MM.1S (cell line): ENCODE measurements around the gene PIGR.
A peak's percentile ranks its signal among the peaks of the same experiment; 100 is the strongest.

Experiments used
- DNase-seq: peaks from one replicate; pipeline ENCODE4 v3.0.0-alpha.2; 2015
- H2AFZ ChIP-seq: fragments of 300-600 bp; sonication (generic); 2 replicates; pipeline ENCODE4 v1.6.0; 2016; ENCODE audit warnings: antibody characterized with exemption, low read length
- H3F3A ChIP-seq: fragments of 300-600 bp; sonication (generic); 2 replicates; pipeline ENCODE4 v1.6.1; 2016; ENCODE audit warnings: mild to moderate bottlenecking, antibody characterized with exemption, low read length, moderate library complexity, mixed read lengths; ENCODE audit not compliant: insufficient read depth
- H3K27ac ChIP-seq: fragments of 300-600 bp; sonication (generic); 2 replicates; pipeline ENCODE4 v1.5.1; 2016; ENCODE audit warnings: mild to moderate bottlenecking, low read length
- H3K27me3 ChIP-seq: fragments of 300-600 bp; sonication (generic); replicated peaks from 2 replicates; pipeline ENCODE4 v1.6.0; 2016; ENCODE audit warnings: low read length; ENCODE audit not compliant: insufficient read depth
- H3K36me3 ChIP-seq: fragments of 300-600 bp; sonication (generic); replicated peaks from 2 replicates; pipeline ENCODE4 v1.6.1; 2016; ENCODE audit warnings: mild to moderate bottlenecking, low read length, mixed read lengths; ENCODE audit not compliant: insufficient read depth
- H3K4me1 ChIP-seq: fragments of 300-600 bp; sonication (generic); 2 replicates; pipeline ENCODE4 v1.6.1; 2016; ENCODE audit warnings: low read length, mixed read lengths
- H3K4me2 ChIP-seq: fragments of 300-600 bp; sonication (generic); 2 replicates; pipeline ENCODE4 v1.6.0; 2016; ENCODE audit warnings: low read depth, low read length
- H3K4me3 ChIP-seq: fragments of 300-600 bp; sonication (generic); 2 replicates; pipeline ENCODE4 v1.5.1; 2016; ENCODE audit warnings: low read length, mixed read lengths
- H3K79me2 ChIP-seq: fragments of 300-600 bp; sonication (generic); 2 replicates; pipeline ENCODE4 v1.6.1; 2016; ENCODE audit warnings: mixed run types, low read length, mixed read lengths
- H3K9ac ChIP-seq: fragments of 300-600 bp; sonication (generic); 2 replicates; pipeline ENCODE4 v1.6.1; 2016; ENCODE audit warnings: low read length, mixed read lengths
- H3K9me2 ChIP-seq: fragments of 300-600 bp; sonication (generic); replicated peaks from 2 replicates; pipeline ENCODE4 v1.6.1; 2016; ENCODE audit warnings: mild to moderate bottlenecking, low read length, mixed read lengths; ENCODE audit not compliant: insufficient read depth
- H3K9me3 ChIP-seq: fragments of 300-600 bp; sonication (generic); replicated peaks from 2 replicates; pipeline ENCODE4 v1.6.1; 2016; ENCODE audit warnings: mild to moderate bottlenecking, low read length, mixed read lengths; ENCODE audit not compliant: insufficient read depth
- H4K20me1 ChIP-seq: fragments of 300-600 bp; sonication (generic); 2 replicates; pipeline ENCODE4 v1.6.1; 2016; ENCODE audit warnings: mild to moderate bottlenecking, low read length, moderate library complexity, mixed read lengths; ENCODE audit not compliant: insufficient read depth
- EZH2 ChIP-seq: fragments of 300-600 bp; sonication (generic); optimal IDR thresholded peaks from 2 replicates; pipeline ENCODE3; 2017; ENCODE audit warnings: low read depth, mild to moderate bottlenecking, antibody characterized with exemption, low read length, mixed read lengths
- EZH2phosphoT487 ChIP-seq: fragments of 300-600 bp; sonication (generic); IDR thresholded peaks from 2 replicates; pipeline ENCODE4 v1.6.1; 2018; ENCODE audit warnings: antibody characterized with exemption, low read length
- TF ChIP-seq, protein P1 (sequence below): fragments of 300-600 bp; sonication (generic); IDR thresholded peaks from 2 replicates; pipeline ENCODE4 v1.5.1; 2016; ENCODE audit warnings: antibody characterized with exemption, low read length, mixed read lengths

The PIGR gene

GRCh38 chr1:206970446-206970845 lies 24.2 kb upstream of the PIGR start, which contains the start of gene FCAMR:
FCAMR (minus strand) TSS chr1:206970460; CDS start chr1:206970125, 335 bp downstream.
- no peak within 1 kb of the TSS for H3K9ac ChIP-seq
- H3K27ac ChIP-seq, result no peak within 1 kb of the TSS
- no peaks in the 10 kb centered on the region for H3K27me3 ChIP-seq
- H4K20me1 ChIP-seq, result no peaks in the 10 kb centered on the region
- H3K9me2 ChIP-seq, result no peaks in the 10 kb centered on the region
- H3K4me2 ChIP-seq, result no peak within 1 kb of the TSS
- H3F3A ChIP-seq, result no peaks in the 10 kb centered on the region
- no peaks in the 10 kb centered on the region for H3K9me3 ChIP-seq
- H3K4me3 ChIP-seq, result no peak within 1 kb of the TSS
- H2AFZ ChIP-seq, result no peak within 1 kb of the TSS
- H3K4me1 ChIP-seq, result peaks cover 8% of the 10 kb centered on the region
- TF ChIP-seq EZH2phosphoT487 (no peak), EZH2 (no peak)
- TF ChIP-seq, protein P1, sequence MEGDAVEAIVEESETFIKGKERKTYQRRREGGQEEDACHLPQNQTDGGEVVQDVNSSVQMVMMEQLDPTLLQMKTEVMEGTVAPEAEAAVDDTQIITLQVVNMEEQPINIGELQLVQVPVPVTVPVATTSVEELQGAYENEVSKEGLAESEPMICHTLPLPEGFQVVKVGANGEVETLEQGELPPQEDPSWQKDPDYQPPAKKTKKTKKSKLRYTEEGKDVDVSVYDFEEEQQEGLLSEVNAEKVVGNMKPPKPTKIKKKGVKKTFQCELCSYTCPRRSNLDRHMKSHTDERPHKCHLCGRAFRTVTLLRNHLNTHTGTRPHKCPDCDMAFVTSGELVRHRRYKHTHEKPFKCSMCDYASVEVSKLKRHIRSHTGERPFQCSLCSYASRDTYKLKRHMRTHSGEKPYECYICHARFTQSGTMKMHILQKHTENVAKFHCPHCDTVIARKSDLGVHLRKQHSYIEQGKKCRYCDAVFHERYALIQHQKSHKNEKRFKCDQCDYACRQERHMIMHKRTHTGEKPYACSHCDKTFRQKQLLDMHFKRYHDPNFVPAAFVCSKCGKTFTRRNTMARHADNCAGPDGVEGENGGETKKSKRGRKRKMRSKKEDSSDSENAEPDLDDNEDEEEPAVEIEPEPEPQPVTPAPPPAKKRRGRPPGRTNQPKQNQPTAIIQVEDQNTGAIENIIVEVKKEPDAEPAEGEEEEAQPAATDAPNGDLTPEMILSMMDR, result no peak
- no peaks in the 10 kb centered on the region for H3K79me2 ChIP-seq
- no peaks in the 10 kb centered on the region for H3K36me3 ChIP-seq
- DNase-seq, result no peak

DNA sequence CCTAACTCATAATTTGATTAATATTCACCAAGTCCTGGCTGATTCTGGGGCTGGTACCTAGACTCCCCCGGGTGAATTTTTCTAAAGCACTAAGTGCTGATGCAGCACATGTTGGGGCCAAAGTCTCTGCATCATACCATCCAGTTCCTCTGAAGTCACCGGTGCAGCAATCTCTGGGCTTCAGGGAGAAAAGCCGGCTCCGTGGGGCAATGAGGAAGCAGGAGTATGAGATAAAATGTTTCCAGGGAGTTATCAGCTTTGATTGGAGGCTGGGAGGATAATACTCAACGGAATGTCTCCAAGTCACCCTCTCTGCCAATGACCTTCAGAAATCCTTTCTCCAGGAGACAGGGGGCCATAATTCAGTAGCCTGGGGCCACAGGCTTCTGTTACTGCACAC lies 22.8 kb upstream of the PIGR start:
- Histone ChIP-seq H3K4me2 (no peak overlapping the region), H3K9ac (no peak overlapping the region), H3K4me3 (no peak overlapping the region), H3K36me3 (no peaks in the 10 kb centered on the region), H3F3A (no peaks in the 10 kb centered on the region), H2AFZ (no peak overlapping the region), H3K9me3 (no peaks in the 10 kb centered on the region), H4K20me1 (no peaks in the 10 kb centered on the region), H3K79me2 (no peaks in the 10 kb centered on the region), H3K27ac (no peak overlapping the region), H3K27me3 (no peaks in the 10 kb centered on the region), H3K9me2 (no peaks in the 10 kb centered on the region), H3K4me1 (peaks cover 8% of the 10 kb centered on the region)
- no peak for TF ChIP-seq EZH2phosphoT487
- no peak for DNase-seq

GRCh38 chr1:206967096-206967849 lies 21.0 kb upstream of the PIGR start:
- Histone ChIP-seq H3K9ac (no peak overlapping the region), H4K20me1 (no peaks in the 10 kb centered on the region), H2AFZ (no peak overlapping the region; the same call in none of the 2 replicates), H3K9me2 (no peaks in the 10 kb centered on the region), H3K79me2 (no peaks in the 10 kb centered on the region), H3K27me3 (no peaks in the 10 kb centered on the region), H3K4me2 (0 out of 2 replicates have a peak overlapping the region, but pooled peaks have one; percentile 1), H3K27ac (no peak overlapping the region), H3K36me3 (no peaks in the 10 kb centered on the region), H3F3A (no peaks in the 10 kb centered on the region), H3K9me3 (no peaks in the 10 kb centered on the region), H3K4me1 (peaks cover 8% of the 10 kb centered on the region), H3K4me3 (no peak overlapping the region)
- TF ChIP-seq, protein P1, result no peak
- no peak for TF ChIP-seq EZH2
- no peak for TF ChIP-seq EZH2phosphoT487
- no peak for DNase-seq

DNA sequence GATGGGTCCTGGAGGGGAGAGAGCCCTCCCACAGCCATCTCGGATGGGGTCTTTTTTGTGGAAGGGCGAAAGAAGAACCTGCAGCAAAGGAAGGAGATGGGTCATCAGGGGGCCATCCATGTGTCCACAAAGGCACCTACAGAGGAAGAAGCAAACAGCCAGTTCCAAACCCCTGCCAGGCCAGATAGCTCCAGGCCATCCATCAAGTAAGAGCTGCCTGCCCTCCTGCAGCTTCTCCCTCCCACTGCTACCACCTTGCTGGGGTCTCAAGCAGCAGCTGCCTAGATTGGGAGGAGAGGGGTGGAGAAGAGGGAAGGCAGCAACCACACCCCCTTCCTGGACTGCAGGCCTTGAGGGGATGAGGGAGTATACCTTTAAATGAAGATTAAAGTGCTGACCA lies 19.5 kb upstream of the PIGR start:
- TF ChIP-seq EZH2 (no peak), EZH2phosphoT487 (no peak)
- TF ChIP-seq, protein P1, result no peak
- H3K27ac ChIP-seq, result no peak overlapping the region

More for the DNA sequence above, 19.5 kb upstream of the PIGR start:
- no peaks in the 10 kb centered on the region for H4K20me1 ChIP-seq
- no peaks in the 10 kb centered on the region for H3K27me3 ChIP-seq
- H3K36me3 ChIP-seq, result no peaks in the 10 kb centered on the region
- H3K79me2 ChIP-seq, result no peaks in the 10 kb centered on the region
- H2AFZ ChIP-seq, result no peak overlapping the region
- H3K4me1 ChIP-seq, result peaks cover 8% of the 10 kb centered on the region
- no peak overlapping the region for H3K4me2 ChIP-seq
- no peak overlapping the region for H3K9ac ChIP-seq
- H3K9me2 ChIP-seq, result no peaks in the 10 kb centered on the region
- no peaks in the 10 kb centered on the region for H3F3A ChIP-seq
- H3K9me3 ChIP-seq, result no peaks in the 10 kb centered on the region
- no peak overlapping the region for H3K4me3 ChIP-seq
- DNase-seq, result no peak
